Astrocyte (in vitro differentiated cells and primary cell): ENCODE data around the gene C1QTNF3.

Source experiments
- CTCF ChIP-seq: IDR thresholded peaks from 2 replicates; pipeline ENCODE4 v1.5.1; 2011; ENCODE audit warnings: low read depth, mild to moderate bottlenecking, inconsistent platforms, low read length, moderate library complexity; ENCODE audit not compliant: insufficient read depth
- EZH2 ChIP-seq: IDR thresholded peaks from 2 replicates; pipeline ENCODE4 v1.6.1; 2012; ENCODE audit warnings: mild to moderate bottlenecking, low read length, inconsistent platforms; ENCODE audit not compliant: insufficient read depth

GRCh38 chr5:34038838-34039237 is 4.2 kb downstream of the C1QTNF3 start:
- TF ChIP-seq CTCF, result no peak
- no peak for TF ChIP-seq EZH2
